H1 (cell line): ENCODE data around the gene EEPD1. TPM values are rescaled to one million over a fixed set of nuclear protein-coding genes. Genes with fewer than 3 reads are reported as not detected.

Source experiments
- SP4 ChIP-seq: IDR thresholded peaks from 2 replicates; pipeline ENCODE4 v1.6.1; 2012; ENCODE audit warnings: low read length, inconsistent platforms
- polyA plus RNA-seq, 7 experiments: library from polyadenylated mRNA; depleted of rRNA in 3 of 7; stranded (reverse) in 5 of 7; unstranded in 2 of 7; fragments of >200 nt in 5 of 7; fragments of 200-250 nt in 2 of 7; gene quantifications; 1 replicate in 5 of 7; 2 replicates in 1 of 7; 4 replicates in 1 of 7; pipeline versions ENCODE4 v1.2.1 to v1.2.3, GENCODE V29; 2011 to 2013; ENCODE audit warnings: missing spikeins in 2 of 7, mixed read lengths in 2 of 7
- total RNA-seq: library from RNA; stranded (reverse); fragmentation: NEBNext Ultra II Directional; extraction: Animal tissue kit (Norgen Biotek cat#: 25700); gene quantifications from 2 replicates; pipeline ENCODE4 v1.2.1, GENCODE V29; 2021

The EEPD1 gene
- total and polyA plus RNA-seq, 2 of the 8 experiments (the other 6 are each of a cell fraction or from before 2014, with no cell fraction given), result 3.1 to 7.8 TPM

DNA sequence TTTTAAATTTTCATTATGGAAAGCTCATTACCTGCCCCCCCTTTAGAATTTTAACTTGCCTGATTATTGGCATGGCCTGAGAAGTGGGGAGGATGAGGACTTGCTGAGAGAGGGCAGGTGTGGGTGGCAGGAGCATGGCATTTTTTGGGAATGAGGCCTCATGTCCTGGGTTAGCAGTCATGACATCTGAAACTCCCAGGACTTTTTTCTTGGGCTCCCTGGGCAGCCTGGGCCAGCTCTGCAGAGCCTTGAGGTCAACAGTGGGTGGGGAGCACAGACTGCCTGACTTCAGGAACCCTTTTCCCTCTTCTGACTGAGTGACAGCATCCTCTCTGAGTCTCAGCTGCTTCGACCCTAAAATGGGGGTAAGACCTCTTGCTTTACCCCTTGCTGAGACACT lies 46.3 kb downstream of the EEPD1 start (continued):
- no peak for TF ChIP-seq SP4
